Measurements from ENCODE around the gene LNX1.

LNX1 gene

DNA sequence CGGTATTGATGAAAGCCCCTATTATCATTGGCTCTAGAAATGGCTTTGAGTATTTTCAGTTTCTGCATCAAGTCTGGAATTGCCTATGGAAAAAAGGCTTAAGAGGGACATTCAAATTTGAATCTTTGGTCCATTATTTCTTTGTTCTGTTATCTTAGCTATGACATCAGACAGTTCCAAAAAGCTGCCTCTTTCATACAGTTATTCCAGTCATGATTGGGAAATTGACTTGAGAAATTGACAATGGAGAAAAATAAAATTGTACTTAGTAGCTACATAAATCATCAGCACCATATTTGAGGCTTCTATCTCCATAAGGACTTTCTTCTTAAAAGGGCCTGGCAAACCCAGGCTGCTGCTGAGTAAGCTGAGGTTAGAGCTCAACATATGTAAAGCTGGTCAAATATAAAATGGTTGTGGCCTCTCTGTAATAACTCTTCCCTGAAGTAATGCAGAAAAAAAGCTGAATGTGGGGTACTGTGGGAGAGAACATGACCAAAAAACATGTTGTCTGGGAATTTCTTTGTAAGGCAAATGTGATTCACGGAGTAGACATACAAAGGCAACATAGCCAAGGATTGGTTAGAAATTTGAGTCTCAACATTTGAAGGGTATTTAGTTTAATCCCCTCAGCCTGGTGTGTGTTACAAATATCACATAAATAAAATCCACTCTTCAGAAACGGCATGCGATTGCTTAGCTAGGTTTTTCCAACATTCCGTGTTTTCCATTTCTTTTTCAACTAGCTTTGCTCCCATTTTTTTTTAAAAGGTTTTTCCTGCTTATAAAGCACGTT is 100.9 kb downstream of the LNX1 start:
- Histone ChIP-seq H3K9me3 (ENCODE audit: low read length) (no peaks in the 10 kb centered on the region), H3K36me3 (ENCODE audit: insufficient read depth, low read length) (no peaks in the 10 kb centered on the region), H3K27me3 (ENCODE audit: insufficient read depth, low read length) (no peaks in the 10 kb centered on the region), H3K4me3 (ENCODE audit: low read length) (no peak overlapping the region), H3K4me1 (ENCODE audit: insufficient read depth, low read length) (no peaks in the 10 kb centered on the region), H2AFZ (ENCODE audit: low read depth, low read length) (no peak overlapping the region)

DNA sequence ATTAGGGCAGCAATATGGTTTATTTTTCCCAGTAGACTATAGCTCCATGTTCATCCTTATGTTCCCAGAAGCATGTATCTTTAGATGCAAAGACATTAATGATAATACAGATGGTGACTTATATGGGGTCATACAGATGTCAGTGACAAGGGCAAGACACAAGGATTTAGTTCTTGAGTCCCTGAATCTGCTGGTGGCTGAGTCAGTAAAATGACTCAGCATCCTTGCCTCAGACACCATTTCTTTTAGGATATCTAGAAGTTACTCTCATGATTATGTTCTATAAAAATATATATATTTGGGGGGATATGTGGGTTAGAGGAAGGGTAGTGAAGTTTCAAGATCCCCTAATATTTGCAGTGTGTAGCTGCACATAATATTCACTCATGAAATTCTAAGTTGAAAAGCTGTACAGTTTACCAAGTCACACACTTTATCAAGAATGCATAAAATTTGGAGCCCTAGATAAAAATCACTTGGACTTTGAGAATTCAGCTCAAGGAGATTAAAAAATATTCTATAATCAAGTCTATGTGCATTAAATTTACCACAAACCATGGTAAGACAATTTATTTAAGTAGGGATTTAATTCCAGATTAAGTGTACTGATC is 101.9 kb downstream of the LNX1 start:
- Histone ChIP-seq H3K4me1 (ENCODE audit: insufficient read depth, low read length) (no peaks in the 10 kb centered on the region), H3K4me3 (ENCODE audit: low read length) (no peak overlapping the region), H3K9me3 (ENCODE audit: low read length) (no peaks in the 10 kb centered on the region), H3K36me3 (ENCODE audit: insufficient read depth, low read length) (no peaks in the 10 kb centered on the region), H2AFZ (ENCODE audit: low read depth, low read length) (no peak overlapping the region), H3K27me3 (ENCODE audit: insufficient read depth, low read length) (peaks cover 4% of the 10 kb centered on the region)

DNA sequence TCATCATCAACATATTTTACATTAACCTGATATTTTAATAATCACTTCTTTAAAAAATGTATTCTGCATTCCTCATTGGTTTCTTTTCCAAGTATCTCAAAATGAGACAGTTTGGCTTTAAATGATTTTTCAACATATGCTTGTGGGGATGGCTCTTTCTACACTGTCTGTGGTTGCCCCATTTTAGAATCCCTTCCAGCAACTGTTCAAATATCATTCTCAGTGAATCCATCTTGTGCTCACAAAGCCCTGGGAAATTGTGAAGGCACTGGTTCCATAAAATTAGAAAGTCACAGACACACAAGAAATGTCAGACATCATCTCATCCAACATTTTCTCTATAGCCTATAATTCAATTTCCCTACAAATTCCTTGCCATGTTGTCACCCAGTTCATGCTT is 103.5 kb downstream of the LNX1 start:
- H2AFZ ChIP-seq (ENCODE audit: low read depth, low read length) = no peak overlapping the region
- H3K27me3 ChIP-seq (ENCODE audit: insufficient read depth, low read length) = peaks cover 4% of the 10 kb centered on the region
- H3K36me3 ChIP-seq (ENCODE audit: insufficient read depth, low read length) = no peaks in the 10 kb centered on the region
- no peak overlapping the region for H3K4me3 ChIP-seq (ENCODE audit: low read length)
- H3K4me1 ChIP-seq (ENCODE audit: insufficient read depth, low read length) = no peaks in the 10 kb centered on the region
- H3K9me3 ChIP-seq (ENCODE audit: low read length) = no peaks in the 10 kb centered on the region

DNA sequence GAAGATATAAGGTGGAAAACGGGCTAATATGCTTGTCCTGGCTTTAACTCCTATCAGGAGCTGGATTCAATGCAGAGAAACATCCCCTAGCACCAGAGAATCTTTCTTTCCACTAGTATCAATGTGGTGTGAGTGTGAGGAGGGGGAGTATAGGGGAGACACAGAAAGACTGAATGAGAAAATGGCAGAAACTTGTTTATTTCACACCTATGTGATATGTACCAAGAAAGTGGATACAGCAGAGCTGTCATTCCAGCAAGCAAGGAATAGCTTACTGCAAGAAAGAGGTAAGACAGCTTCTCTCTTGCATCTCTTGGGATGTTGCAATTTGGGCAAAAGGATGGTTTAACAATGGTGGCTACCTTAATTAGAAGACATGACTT is 105.6 kb downstream of the LNX1 start:
- Histone ChIP-seq H3K9me3 (ENCODE audit: low read length) (no peaks in the 10 kb centered on the region), H3K4me1 (ENCODE audit: insufficient read depth, low read length) (no peaks in the 10 kb centered on the region), H3K27me3 (ENCODE audit: insufficient read depth, low read length) (peaks cover 4% of the 10 kb centered on the region), H3K36me3 (ENCODE audit: insufficient read depth, low read length) (no peaks in the 10 kb centered on the region), H3K4me3 (ENCODE audit: low read length) (no peak overlapping the region), H2AFZ (ENCODE audit: low read depth, low read length) (no peak overlapping the region)

DNA sequence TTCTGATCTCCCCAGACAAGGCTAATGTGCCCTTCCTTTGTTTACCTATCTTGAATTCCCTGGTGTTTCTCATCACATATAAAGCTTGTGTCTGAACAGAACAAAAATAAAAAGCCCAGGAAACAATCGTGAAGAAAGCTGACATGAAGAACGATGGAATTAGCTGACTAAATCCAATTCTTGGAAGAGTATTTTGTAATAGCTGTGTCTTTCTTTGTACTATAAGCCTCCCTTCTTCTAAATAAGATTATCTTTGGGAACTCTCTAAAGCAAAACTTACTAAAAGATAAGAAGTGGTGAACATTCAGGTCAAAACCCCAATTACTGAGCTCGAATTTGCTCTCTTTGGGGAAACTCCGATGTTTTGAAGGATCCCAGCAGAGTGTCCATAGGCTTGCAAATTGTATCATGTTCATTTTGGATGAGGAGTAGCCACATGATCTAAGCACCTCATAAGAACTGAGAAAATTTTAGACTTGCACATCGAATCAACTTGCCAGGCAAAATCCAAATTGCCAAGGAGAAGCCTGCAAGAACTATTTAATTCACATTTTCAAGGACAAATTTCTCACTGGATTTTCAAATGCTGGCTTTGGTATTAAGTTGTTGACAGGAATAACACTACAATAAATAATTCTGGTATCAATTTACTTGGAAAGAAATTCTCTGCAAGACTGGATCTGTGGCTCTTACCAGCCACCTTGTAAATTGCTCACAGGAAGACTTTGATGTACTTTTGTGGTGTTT is 106.2 kb downstream of the LNX1 start:
- Histone ChIP-seq H3K36me3 (ENCODE audit: insufficient read depth, low read length) (no peaks in the 10 kb centered on the region), H2AFZ (ENCODE audit: low read depth, low read length) (no peak overlapping the region), H3K27me3 (ENCODE audit: insufficient read depth, low read length) (peaks cover 4% of the 10 kb centered on the region), H3K9me3 (ENCODE audit: low read length) (no peaks in the 10 kb centered on the region), H3K4me1 (ENCODE audit: insufficient read depth, low read length) (no peaks in the 10 kb centered on the region), H3K4me3 (ENCODE audit: low read length) (no peak overlapping the region)

DNA sequence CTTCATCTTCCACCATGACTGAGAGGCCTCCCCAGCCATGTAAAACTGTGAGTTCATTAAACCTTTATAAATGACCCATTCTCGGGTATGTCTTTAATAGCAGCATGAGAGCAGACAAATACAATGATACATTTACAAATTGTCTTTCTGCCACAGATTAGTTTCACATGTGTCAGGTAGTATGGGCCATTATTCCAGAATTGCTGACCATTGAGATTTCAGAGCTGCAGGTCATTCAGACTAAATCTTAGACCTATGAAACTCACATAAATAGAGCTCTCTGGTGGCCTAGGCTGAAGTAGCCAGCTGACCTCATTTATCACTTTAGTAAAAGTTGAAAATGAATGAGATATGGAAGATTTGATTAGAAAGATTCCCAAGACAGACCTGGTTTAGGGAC is 108.0 kb downstream of the LNX1 start:
- no peak overlapping the region for H3K4me3 ChIP-seq (ENCODE audit: low read length)
- H3K4me1 ChIP-seq (ENCODE audit: insufficient read depth, low read length) = no peaks in the 10 kb centered on the region
- H3K36me3 ChIP-seq (ENCODE audit: insufficient read depth, low read length) = no peaks in the 10 kb centered on the region
- H3K27me3 ChIP-seq (ENCODE audit: insufficient read depth, low read length) = peaks cover 4% of the 10 kb centered on the region
- no peaks in the 10 kb centered on the region for H3K9me3 ChIP-seq (ENCODE audit: low read length)
- no peak overlapping the region for H2AFZ ChIP-seq (ENCODE audit: low read depth, low read length)

DNA sequence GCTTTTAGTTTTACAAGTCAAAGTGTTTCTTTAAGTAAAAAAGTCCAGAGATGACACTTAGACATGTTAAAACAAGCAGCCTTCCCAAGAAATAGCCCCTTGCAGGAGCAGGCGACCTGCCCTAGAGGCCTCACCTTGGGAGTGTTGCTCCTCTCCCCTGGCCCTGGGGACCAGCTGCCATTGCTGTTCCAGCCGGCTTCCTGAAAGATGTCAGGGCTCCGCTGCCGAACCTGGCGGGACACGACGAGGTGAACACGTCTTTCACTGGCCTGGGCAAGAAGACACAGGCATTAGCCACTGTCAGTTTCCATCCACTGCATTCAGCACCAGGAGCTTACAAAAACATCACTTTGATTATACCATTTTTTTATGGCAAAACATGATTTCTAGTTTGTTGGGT is 109.7 kb downstream of the LNX1 start:
- no peaks in the 10 kb centered on the region for H3K4me1 ChIP-seq (ENCODE audit: insufficient read depth, low read length)
- H3K27me3 ChIP-seq (ENCODE audit: insufficient read depth, low read length) = peaks cover 4% of the 10 kb centered on the region
- no peak overlapping the region for H2AFZ ChIP-seq (ENCODE audit: low read depth, low read length)
- no peak overlapping the region for H3K4me3 ChIP-seq (ENCODE audit: low read length)
- H3K36me3 ChIP-seq (ENCODE audit: insufficient read depth, low read length) = no peaks in the 10 kb centered on the region
- no peaks in the 10 kb centered on the region for H3K9me3 ChIP-seq (ENCODE audit: low read length)

DNA sequence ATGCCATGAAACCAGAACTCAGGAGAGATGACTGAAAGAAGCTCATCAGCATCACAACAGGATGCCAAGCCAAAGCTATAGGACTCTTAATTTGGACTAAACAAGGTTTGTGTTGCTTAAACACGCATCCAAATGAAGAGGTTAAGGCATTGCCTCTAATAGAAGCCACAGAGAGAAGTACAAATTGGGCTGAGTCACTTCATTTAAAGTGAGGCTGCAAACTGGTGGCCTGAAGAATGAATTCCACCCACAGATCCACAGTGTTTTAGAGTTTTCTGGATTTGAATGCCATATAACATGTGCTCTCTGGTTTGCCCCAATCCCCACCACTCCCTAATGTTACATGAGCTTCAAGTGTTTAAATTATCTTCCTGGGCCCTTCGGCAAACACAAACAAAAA is 110.4 kb downstream of the LNX1 start:
- Histone ChIP-seq H2AFZ (ENCODE audit: low read depth, low read length) (no peak overlapping the region), H3K27me3 (ENCODE audit: insufficient read depth, low read length) (peaks cover 4% of the 10 kb centered on the region), H3K36me3 (ENCODE audit: insufficient read depth, low read length) (no peaks in the 10 kb centered on the region), H3K9me3 (ENCODE audit: low read length) (no peaks in the 10 kb centered on the region), H3K4me1 (ENCODE audit: insufficient read depth, low read length) (no peaks in the 10 kb centered on the region), H3K4me3 (ENCODE audit: low read length) (no peak overlapping the region)

DNA sequence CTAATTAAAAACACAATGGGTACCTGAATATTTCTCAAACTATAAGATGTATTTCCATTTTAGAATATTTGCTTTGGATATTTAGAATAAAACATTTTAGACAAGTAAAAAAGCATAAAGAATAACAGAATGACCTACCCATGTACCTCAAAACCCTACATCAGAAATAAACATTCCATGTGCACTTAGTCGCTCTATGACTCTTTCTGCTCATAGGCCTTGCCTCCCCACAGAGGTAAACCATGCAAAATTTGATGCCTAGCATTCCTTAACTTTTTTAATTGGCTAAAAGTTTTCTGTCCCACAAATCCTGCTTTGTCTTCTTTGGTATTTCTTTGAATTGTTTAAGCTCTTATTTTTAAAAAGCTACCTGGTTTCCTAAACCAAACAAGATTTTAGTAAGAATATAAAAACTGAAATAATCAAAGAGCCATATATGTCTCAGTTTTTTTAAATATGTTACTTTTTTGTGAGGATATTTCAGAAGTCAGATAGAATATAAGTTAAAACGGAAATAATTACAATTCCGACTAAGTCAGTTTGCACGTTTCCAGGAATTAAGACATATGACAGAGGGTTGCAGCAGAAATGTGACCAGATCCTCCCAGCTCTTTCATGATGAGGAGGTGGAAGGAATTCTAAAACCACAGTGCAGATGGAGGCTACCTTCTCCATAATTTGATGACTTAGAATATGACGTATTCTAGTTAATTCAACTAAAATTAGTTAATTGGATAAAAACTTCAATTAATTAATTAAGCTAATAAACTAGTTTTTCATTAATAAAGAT is 111.4 kb downstream of the LNX1 start:
- no peak overlapping the region for H2AFZ ChIP-seq (ENCODE audit: low read depth, low read length)
- no peak overlapping the region for H3K4me3 ChIP-seq (ENCODE audit: low read length)
- H3K4me1 ChIP-seq (ENCODE audit: insufficient read depth, low read length) = no peaks in the 10 kb centered on the region
- H3K9me3 ChIP-seq (ENCODE audit: low read length) = no peaks in the 10 kb centered on the region
- H3K36me3 ChIP-seq (ENCODE audit: insufficient read depth, low read length) = no peaks in the 10 kb centered on the region
- peaks cover 4% of the 10 kb centered on the region for H3K27me3 ChIP-seq (ENCODE audit: insufficient read depth, low read length)

DNA sequence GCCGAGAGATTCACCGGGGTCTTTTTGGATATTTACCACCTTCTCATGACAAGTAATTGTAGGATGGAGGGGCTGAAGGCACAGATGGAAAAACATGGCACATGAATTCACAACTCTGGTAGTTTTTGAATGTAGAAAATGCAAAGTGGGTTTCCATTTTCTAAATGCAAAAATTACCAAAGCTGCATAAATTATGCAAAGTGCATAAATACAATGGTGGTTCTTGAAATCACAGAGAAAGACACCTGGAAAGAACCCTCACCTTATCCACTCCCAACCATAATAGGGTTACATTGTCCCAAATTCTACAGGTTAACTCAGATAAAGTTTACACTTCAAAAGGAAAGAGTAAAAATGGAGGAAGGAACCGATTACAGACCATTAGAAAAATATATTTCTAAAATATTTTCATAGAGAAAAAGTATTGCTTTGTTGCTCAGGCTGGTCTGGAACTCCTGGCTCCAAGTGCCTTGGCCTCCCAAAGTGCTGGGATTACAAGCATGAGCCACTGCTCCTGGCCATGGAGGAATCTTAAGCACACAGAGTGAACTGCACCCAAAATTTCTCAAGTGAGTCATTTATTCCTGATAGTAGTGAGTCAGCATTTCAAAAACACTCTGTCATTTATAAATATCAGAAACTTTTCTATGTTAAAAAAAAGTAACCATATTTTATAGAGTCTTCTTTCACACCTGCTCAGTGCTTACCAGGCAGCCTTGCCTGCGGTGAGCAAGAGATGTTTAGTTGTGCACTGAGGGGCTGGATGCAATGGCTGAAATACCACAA is 112.4 kb downstream of the LNX1 start:
- no peak overlapping the region for H3K4me3 ChIP-seq (ENCODE audit: low read length)

DNA sequence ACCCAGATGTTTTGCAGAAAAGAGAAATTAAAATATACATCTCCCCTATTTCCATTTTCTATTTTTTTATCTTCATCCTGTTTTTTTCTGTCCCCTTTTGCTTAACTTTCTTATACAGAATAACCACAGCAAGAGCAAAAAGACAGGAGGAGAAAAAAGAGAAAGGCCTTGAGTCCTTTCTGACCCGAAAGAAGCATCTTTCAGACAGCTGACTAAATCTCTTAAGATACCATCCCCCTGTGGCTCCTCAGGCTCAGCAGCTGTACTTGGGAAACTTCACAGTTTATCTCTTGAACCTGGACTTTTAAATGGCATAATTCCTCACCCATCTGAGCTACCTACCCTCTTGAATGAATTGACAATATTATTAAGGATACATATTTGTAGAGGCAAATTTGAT is 113.7 kb downstream of the LNX1 start:
- Histone ChIP-seq H3K4me3 (ENCODE audit: low read length) (no peak overlapping the region), H3K36me3 (ENCODE audit: insufficient read depth, low read length) (no peaks in the 10 kb centered on the region), H3K27me3 (ENCODE audit: insufficient read depth, low read length) (no peaks in the 10 kb centered on the region), H3K9me3 (ENCODE audit: low read length) (no peaks in the 10 kb centered on the region), H2AFZ (ENCODE audit: low read depth, low read length) (no peak overlapping the region), H3K4me1 (ENCODE audit: insufficient read depth, low read length) (no peaks in the 10 kb centered on the region)

More for the DNA sequence above, 112.4 kb downstream of the LNX1 start:
- Histone ChIP-seq H3K27me3 (ENCODE audit: insufficient read depth, low read length) (no peaks in the 10 kb centered on the region), H3K4me1 (ENCODE audit: insufficient read depth, low read length) (no peaks in the 10 kb centered on the region), H2AFZ (ENCODE audit: low read depth, low read length) (no peak overlapping the region), H3K36me3 (ENCODE audit: insufficient read depth, low read length) (no peaks in the 10 kb centered on the region), H3K9me3 (ENCODE audit: low read length) (no peaks in the 10 kb centered on the region)

DNA sequence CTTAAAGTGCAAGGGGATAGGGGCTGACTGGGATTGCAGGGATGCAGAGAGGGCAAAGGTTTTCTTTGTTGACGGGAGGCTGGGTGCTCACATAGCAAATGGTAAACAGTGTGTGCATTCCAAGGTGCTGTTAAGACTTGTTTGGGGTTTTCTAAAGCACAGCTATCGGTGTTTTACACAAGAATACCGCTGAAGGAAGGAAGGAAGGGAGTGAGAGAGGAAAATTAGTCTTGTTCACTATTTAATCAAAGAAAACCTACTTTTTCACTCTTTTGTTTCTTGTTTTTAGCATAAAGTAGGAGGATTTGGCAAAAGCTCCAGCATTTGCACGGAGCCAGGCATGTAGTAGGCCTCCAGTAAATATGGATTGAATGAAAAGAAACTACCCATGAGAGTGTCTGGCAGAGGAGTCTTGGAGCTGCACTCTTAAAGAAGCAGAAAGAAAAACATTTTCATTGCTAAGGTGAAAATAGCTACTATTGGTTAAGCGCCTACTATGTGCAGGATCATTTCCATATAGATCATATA is 114.2 kb downstream of the LNX1 start:
- Histone ChIP-seq H3K4me3 (ENCODE audit: low read length) (no peak overlapping the region), H3K4me1 (ENCODE audit: insufficient read depth, low read length) (no peaks in the 10 kb centered on the region), H3K36me3 (ENCODE audit: insufficient read depth, low read length) (no peaks in the 10 kb centered on the region), H2AFZ (ENCODE audit: low read depth, low read length) (no peak overlapping the region), H3K9me3 (ENCODE audit: low read length) (no peaks in the 10 kb centered on the region), H3K27me3 (ENCODE audit: insufficient read depth, low read length) (no peaks in the 10 kb centered on the region)
